Stimulated activated CD4-positive, alpha-beta T cell treated with anti-CD3 and anti-CD28 coated beads, Interleukin-15, amount 100 ng/mL, for 24 hours (primary cell): ENCODE results near the gene PRG3.
A peak's percentile ranks its signal among the peaks of the same experiment; 100 is the strongest.
"Not testable (repeated sequence)": the region's sequence is repeated elsewhere in the genome, so short reads cannot be mapped to it uniquely, and the experiment has no call there.

ENCODE experiments used
- DNase-seq: peaks from one replicate; pipeline ENCODE4 v3.0.0-alpha.2; 2020

PRG3 gene

GRCh38 chr11:57407941-57408475 is 27.1 kb upstream of the PRG3 start:
- DNase-seq, result no peak

- no peak for DNase-seq
Observed at GRCh38 chr11:57407010-57407920, 26.3 kb upstream of the PRG3 start.

- DNase-seq, result peak; percentile 69
Observed at GRCh38 chr11:57406337-57406904, 25.5 kb upstream of the PRG3 start.

- peak; percentile 39 for DNase-seq
Observed at GRCh38 chr11:57405271-57405860, 24.4 kb upstream of the PRG3 start.

- DNase-seq, result no peak
Observed at GRCh38 chr11:57403802-57404147, 22.8 kb upstream of the PRG3 start.

- DNase-seq, result not testable (repeated sequence)
Observed at GRCh38 chr11:57403003-57403801, 22.3 kb upstream of the PRG3 start.

- DNase-seq, result no peak
Observed at GRCh38 chr11:57402188-57403002, 21.4 kb upstream of the PRG3 start.

- no peak for DNase-seq
Observed at GRCh38 chr11:57399972-57400578, 19.1 kb upstream of the PRG3 start.

- no peak for DNase-seq
Observed at GRCh38 chr11:57399221-57399620, 18.3 kb upstream of the PRG3 start.

- no peak for DNase-seq
Observed at GRCh38 chr11:57397394-57397990, 16.5 kb upstream of the PRG3 start.

- DNase-seq, result no peak
Observed at GRCh38 chr11:57396744-57397143, 15.8 kb upstream of the PRG3 start.

GRCh38 chr11:57395905-57396623 is 15.1 kb upstream of the PRG3 start:
- no peak for DNase-seq

GRCh38 chr11:57394203-57394965 is 13.4 kb upstream of the PRG3 start:
- no peak for DNase-seq

- DNase-seq, result no peak
Observed at GRCh38 chr11:57392763-57393105, 11.8 kb upstream of the PRG3 start.

GRCh38 chr11:57392066-57392762 is 11.3 kb upstream of the PRG3 start:
- DNase-seq, result no peak

GRCh38 chr11:57391539-57391938 is 10.6 kb upstream of the PRG3 start:
- DNase-seq, result no peak

GRCh38 chr11:57391111-57391510 is 10.2 kb upstream of the PRG3 start:
- no peak for DNase-seq

GRCh38 chr11:57390535-57390934 is 9.6 kb upstream of the PRG3 start, which contains the start of gene PRG2:
Gene PRG2, minus strand, starts transcription at chr11:57390650. Its CDS starts 706 bp downstream, at chr11:57389944.
- DNase-seq, result no peak
